SK-MEL-5 (cell line): ENCODE data around the gene REXO4. TPM values are rescaled to one million over a fixed set of nuclear protein-coding genes. Genes with fewer than 3 reads are reported as not detected.
"Not testable (repeated sequence)": the region's sequence is repeated elsewhere in the genome, so short reads cannot be mapped to it uniquely, and the experiment has no call there.

Experiments used
- DNase-seq: peaks from one replicate; pipeline ENCODE4 v3.0.0-alpha.2; 2016; ENCODE audit warnings: low read depth, low spot score
- in situ Hi-C: cut with HindIII; loops from 2 replicates; pipeline ENCODE4 v1.10.0; 2016; ENCODE audit warnings: low sequenced_read_pairs, high pct_unique_total_duplicates, low pct_unique_long_range_greater_than_20kb
- total RNA-seq: library from RNA; depleted of rRNA; stranded (reverse); fragments of >200 nt; shearing (Covaris generic); gene quantifications from 2 replicates; pipeline ENCODE4 v1.2.3, GENCODE V29; 2014

The REXO4 gene
- total RNA-seq, 1 experiment from 2014 or later = 29.2 TPM

- no peak for DNase-seq
- in situ Hi-C loops = no loop called here
Measured at GRCh38 chr9:133400292-133400691, 17.5 kb downstream of the REXO4 start.

GRCh38 chr9:133397895-133398294 lies 19.9 kb downstream of the REXO4 start:
- in situ Hi-C loops = no loop called here
- DNase-seq = no peak

- in situ Hi-C loops = no loop called here
- no peak for DNase-seq
Measured at GRCh38 chr9:133397370-133397769, 20.4 kb downstream of the REXO4 start.

GRCh38 chr9:133396952-133397351 lies 20.9 kb downstream of the REXO4 start:
- peak; percentile 54 for DNase-seq
- in situ Hi-C loops = no loop called here

GRCh38 chr9:133394687-133395271 lies 23.0 kb downstream of the REXO4 start:
- in situ Hi-C loops = no loop called here
- no peak for DNase-seq

- no peak for DNase-seq
- in situ Hi-C loops = no loop called here
Measured at GRCh38 chr9:133393399-133393798, 24.4 kb downstream of the REXO4 start.

GRCh38 chr9:133392308-133392707 lies 25.5 kb downstream of the REXO4 start:
- in situ Hi-C loops, DNase-seq: not testable (repeated sequence)

- DNase-seq, in situ Hi-C loops: not testable (repeated sequence)
Measured at GRCh38 chr9:133391449-133391848, 26.4 kb downstream of the REXO4 start.

- in situ Hi-C loops = no loop called here
- no peak for DNase-seq
Measured at GRCh38 chr9:133390713-133391112, 27.1 kb downstream of the REXO4 start.

- in situ Hi-C loops = no loop called here
- DNase-seq = no peak
Measured at GRCh38 chr9:133389562-133389961, 28.2 kb downstream of the REXO4 start.

GRCh38 chr9:133389025-133389557 lies 28.7 kb downstream of the REXO4 start:
- in situ Hi-C loops = no loop called here
- DNase-seq = no peak

GRCh38 chr9:133387680-133388079 lies 30.1 kb downstream of the REXO4 start:
- in situ Hi-C loops = no loop called here
- no peak for DNase-seq

- DNase-seq = no peak
- in situ Hi-C loops = no loop called here
Measured at GRCh38 chr9:133386338-133386737, 31.5 kb downstream of the REXO4 start.

- in situ Hi-C loops = no loop called here
- no peak for DNase-seq
Measured at GRCh38 chr9:133385452-133385851, 32.4 kb downstream of the REXO4 start.

- in situ Hi-C loops = no loop called here
- no peak for DNase-seq
Measured at GRCh38 chr9:133384736-133385321, 33.0 kb downstream of the REXO4 start.

GRCh38 chr9:133383438-133383837 lies 34.4 kb downstream of the REXO4 start:
- no peak for DNase-seq

GRCh38 chr9:133382507-133383141 lies 35.2 kb downstream of the REXO4 start:
- in situ Hi-C loops = no loop called here
- DNase-seq = no peak

More at GRCh38 chr9:133383438-133383837, 34.4 kb downstream of the REXO4 start:
- in situ Hi-C loops = no loop called here

- DNase-seq = no peak
- in situ Hi-C loops = no loop called here
Measured at GRCh38 chr9:133380734-133381133, 37.1 kb downstream of the REXO4 start.
